Tibial nerve (tissue), 3 donors: ENCODE results near the gene KCNK13.

Experiments used
- POLR2A ChIP-seq, 2 donors: fragments of 450-650 bp; IDR thresholded peaks; one replicate each; pipeline ENCODE4 v1.6.1; 2017; ENCODE audit warnings: antibody characterized with exemption in 2 of 2, mild to moderate bottlenecking in 2 of 2, moderate library complexity in 2 of 2
- TF ChIP-seq, protein P1 (sequence below), 5 experiments: fragments of 200-600 bp in 3 of 5; fragments of 450-650 bp in 2 of 5; sonication (generic) in 3 of 5; IDR thresholded peaks; one replicate each; pipeline ENCODE4 v1.5.1; 2016 to 2019; ENCODE audit warnings: antibody characterized with exemption in 5 of 5, mild to moderate bottlenecking in 3 of 5, moderate library complexity in 2 of 5

DNA sequence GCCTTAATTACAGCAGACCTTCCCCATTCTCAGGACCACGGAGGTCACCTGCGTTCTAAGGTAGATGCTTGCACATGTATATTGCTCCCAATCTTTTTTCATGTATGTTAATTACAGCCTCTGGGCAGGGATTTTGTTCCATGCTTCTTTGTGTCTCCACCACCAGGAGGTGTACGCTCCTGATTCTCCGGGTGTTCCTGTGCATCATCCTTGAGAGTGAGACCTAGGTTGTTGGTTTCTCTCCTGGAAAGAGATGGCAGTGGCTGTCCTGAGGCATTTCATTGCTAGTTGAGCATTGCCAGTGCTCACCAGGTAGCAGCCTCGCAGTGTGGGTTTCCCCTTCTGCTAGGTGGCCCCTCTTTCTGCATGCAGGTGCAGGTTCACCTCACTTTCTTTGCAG, 52.8 kb downstream of the KCNK13 start:
- TF ChIP-seq, protein P1, sequence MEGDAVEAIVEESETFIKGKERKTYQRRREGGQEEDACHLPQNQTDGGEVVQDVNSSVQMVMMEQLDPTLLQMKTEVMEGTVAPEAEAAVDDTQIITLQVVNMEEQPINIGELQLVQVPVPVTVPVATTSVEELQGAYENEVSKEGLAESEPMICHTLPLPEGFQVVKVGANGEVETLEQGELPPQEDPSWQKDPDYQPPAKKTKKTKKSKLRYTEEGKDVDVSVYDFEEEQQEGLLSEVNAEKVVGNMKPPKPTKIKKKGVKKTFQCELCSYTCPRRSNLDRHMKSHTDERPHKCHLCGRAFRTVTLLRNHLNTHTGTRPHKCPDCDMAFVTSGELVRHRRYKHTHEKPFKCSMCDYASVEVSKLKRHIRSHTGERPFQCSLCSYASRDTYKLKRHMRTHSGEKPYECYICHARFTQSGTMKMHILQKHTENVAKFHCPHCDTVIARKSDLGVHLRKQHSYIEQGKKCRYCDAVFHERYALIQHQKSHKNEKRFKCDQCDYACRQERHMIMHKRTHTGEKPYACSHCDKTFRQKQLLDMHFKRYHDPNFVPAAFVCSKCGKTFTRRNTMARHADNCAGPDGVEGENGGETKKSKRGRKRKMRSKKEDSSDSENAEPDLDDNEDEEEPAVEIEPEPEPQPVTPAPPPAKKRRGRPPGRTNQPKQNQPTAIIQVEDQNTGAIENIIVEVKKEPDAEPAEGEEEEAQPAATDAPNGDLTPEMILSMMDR (IDR thresholded peaks at IDR 0.05): no peak
- TF ChIP-seq POLR2A (IDR thresholded peaks at IDR 0.05): no peak
